Keratinocyte (primary cell): ENCODE results near the gene WDFY2. TPM values are rescaled to one million over a fixed set of nuclear protein-coding genes. Genes with fewer than 3 reads are reported as not detected.

Experiments
- DNase-seq: peaks from one replicate; pipeline ENCODE4 v3.0.0-alpha.2; 2011; ENCODE audit warnings: low read depth, missing footprints, low spot score
- FAIRE-seq: peaks from 2 replicates; lab custom pipeline; 2011; peaks lifted over from hg19 to GRCh38; lab: Jason Lieb, UNC
- H2AFZ ChIP-seq: 2 replicates; pipeline ENCODE4 v1.6.0; 2012; ENCODE audit warnings: low read length, control low read depth, inconsistent platforms; ENCODE audit not compliant: control insufficient read depth
- H3K27ac ChIP-seq: 2 replicates; pipeline ENCODE4 v1.5.1; 2011; ENCODE audit warnings: low read length; ENCODE audit not compliant: control insufficient read depth, insufficient read depth
- H3K27me3 ChIP-seq: 3 replicates; pipeline ENCODE4 v1.6.0; 2011; ENCODE audit warnings: low read length; ENCODE audit not compliant: control insufficient read depth, insufficient read depth; ENCODE audit errors: extremely low read depth
- H3K36me3 ChIP-seq, 2 experiments: 2 replicates in 1 of 2; 3 replicates in 1 of 2; pipeline ENCODE4 v1.5.1; 2011; ENCODE audit warnings: low read length in 2 of 2, mild to moderate bottlenecking in 1 of 2; ENCODE audit not compliant: control insufficient read depth in 2 of 2, insufficient read depth in 2 of 2; ENCODE audit errors: extremely low read depth in 1 of 2
- H3K4me1 ChIP-seq: 3 replicates; pipeline ENCODE4 v1.5.1; 2011; ENCODE audit warnings: low read length; ENCODE audit not compliant: control insufficient read depth, insufficient read depth; ENCODE audit errors: extremely low read depth
- H3K4me2 ChIP-seq: 3 replicates; pipeline ENCODE4 v1.6.0; 2011; ENCODE audit warnings: low read depth, low read length; ENCODE audit not compliant: control insufficient read depth, insufficient read depth; ENCODE audit errors: extremely low read depth
- H3K4me3 ChIP-seq, 3 experiments: fragments of 200-600 bp in 1 of 3; sonication (generic) in 1 of 3; 2 replicates in 2 of 3; 3 replicates in 1 of 3; pipeline ENCODE4 v1.5.1; 2011 to 2016; ENCODE audit warnings: low read length in 3 of 3, mild to moderate bottlenecking in 3 of 3, control low read depth in 2 of 3, inconsistent platforms in 1 of 3, low read depth in 1 of 3, mixed read lengths in 1 of 3, mixed run types in 1 of 3, moderate library complexity in 1 of 3; ENCODE audit not compliant: control insufficient read depth in 2 of 3, insufficient read depth in 2 of 3; ENCODE audit errors: extremely low read depth in 1 of 3
- H3K79me2 ChIP-seq: 2 replicates; pipeline ENCODE4 v1.6.0; 2012; ENCODE audit warnings: low read length; ENCODE audit not compliant: control insufficient read depth, insufficient read depth
- H3K9ac ChIP-seq: 3 replicates; pipeline ENCODE4 v1.6.0; 2011; ENCODE audit warnings: low read length; ENCODE audit not compliant: control insufficient read depth, insufficient read depth; ENCODE audit errors: extremely low read depth
- H3K9me1 ChIP-seq: 3 replicates; pipeline ENCODE4 v1.6.0; 2011; ENCODE audit warnings: low read length; ENCODE audit not compliant: control insufficient read depth, insufficient read depth; ENCODE audit errors: extremely low read depth
- H3K9me3 ChIP-seq: 2 replicates; pipeline ENCODE4 v1.5.1; 2012; ENCODE audit warnings: low read depth, low read length; ENCODE audit not compliant: control insufficient read depth
- H4K20me1 ChIP-seq: 3 replicates; pipeline ENCODE4 v1.6.0; 2011; ENCODE audit warnings: low read length; ENCODE audit not compliant: control insufficient read depth, insufficient read depth; ENCODE audit errors: extremely low read depth
- CTCF ChIP-seq, 3 experiments: IDR thresholded peaks in 1 of 3; conservative IDR thresholded peaks in 1 of 3; optimal IDR thresholded peaks in 1 of 3; 2 replicates in 2 of 3; 3 replicates in 1 of 3; pipeline versions ENCODE3 to v1.5.1; 2011; ENCODE audit warnings: low read length in 3 of 3, mild to moderate bottlenecking in 3 of 3, moderate library complexity in 2 of 3, control low read depth in 1 of 3, inconsistent platforms in 1 of 3; ENCODE audit not compliant: insufficient read depth in 2 of 3; ENCODE audit errors: extremely low read depth in 1 of 3
- EZH2 ChIP-seq: IDR thresholded peaks from one replicate; pipeline ENCODE4 v1.6.1; 2012; ENCODE audit warnings: inconsistent platforms, mild to moderate bottlenecking, low read length, moderate library complexity
- dilution Hi-C: fragments of 300-500 bp; cut with MboI; formaldehyde crosslinking; loops from one replicate; pipeline ENCODE4 v1.7.0; 2020; ENCODE audit warnings: low sequenced_read_pairs; ENCODE audit not compliant: extremely low pct_ligation_motif_present
- polyA plus RNA-seq, 5 experiments: library from polyadenylated mRNA; depleted of rRNA in 3 of 5; stranded (reverse) in 3 of 5; stranded (forward) in 1 of 5; unstranded in 1 of 5; fragments of >200 nt; gene quantifications; 1 replicate in 1 of 5; 2 replicates in 3 of 5; 3 replicates in 1 of 5; pipeline versions ENCODE4 v1.2.1 to v1.2.3, GENCODE V29; 2011 to 2012; ENCODE audit warnings: missing spikeins in 2 of 5, low read depth in 1 of 5, low replicate concordance in 1 of 5

The WDFY2 gene
- polyA plus RNA-seq, 1 donor (not counting 4 experiments of a cell fraction or from before 2014, with no cell fraction given): 18.6 TPM

- peaks cover 25% of the 10 kb centered on the region for H3K4me1 ChIP-seq
- H2AFZ ChIP-seq: peak within 1 kb of the TSS; percentile 94
- H3K79me2 ChIP-seq: no peaks in the 10 kb centered on the region
- H3K4me2 ChIP-seq: peak within 1 kb of the TSS; percentile 94
- H4K20me1 ChIP-seq: no peaks in the 10 kb centered on the region
- DNase-seq (peak; percentile 46), FAIRE-seq (no peak)
- no peaks in the 10 kb centered on the region for H3K36me3 ChIP-seq
- H3K9me1 ChIP-seq: no peaks in the 10 kb centered on the region
- H3K9me3 ChIP-seq: no peaks in the 10 kb centered on the region
- H3K27ac ChIP-seq: peak within 1 kb of the TSS; percentile 87
- peak within 1 kb of the TSS; percentile 90 for H3K9ac ChIP-seq
- TF ChIP-seq CTCF (optimal IDR thresholded peaks at IDR 0.05 in 1 of 3, IDR thresholded peaks at IDR 0.05 in 1 of 3, conservative IDR thresholded peaks at IDR 0.05 in 1 of 3; ENCODE audit: extremely low read depth in 1 of 3, insufficient read depth in 2 of 3, low read length in 3 of 3): no peak
- TF ChIP-seq EZH2: no peak
- H3K4me3 ChIP-seq: peak within 1 kb of the TSS; percentile 65 to 79 (median 77)
- dilution Hi-C loops: no loop called here
- no peaks in the 10 kb centered on the region for H3K27me3 ChIP-seq
Observed at GRCh38 chr13:51803422-51804294, 219.4 kb downstream of the WDFY2 start, which contains the start of gene DHRS12. Gene DHRS12, minus strand, starts transcription at chr13:51804163. Its CDS starts 4,504 bp downstream, at chr13:51799659.

GRCh38 chr13:51804295-51805172 is 220.3 kb downstream of the WDFY2 start:
- Histone ChIP-seq H3K4me2 (peak overlapping the region; percentile 94), H3K9me3 (no peaks in the 10 kb centered on the region), H2AFZ (peak overlapping the region; percentile 69), H3K4me1 (peaks cover 25% of the 10 kb centered on the region), H4K20me1 (no peaks in the 10 kb centered on the region), H3K27me3 (no peaks in the 10 kb centered on the region), H3K9ac (peak overlapping the region; percentile 90), H3K9me1 (no peaks in the 10 kb centered on the region), H3K36me3 (no peaks in the 10 kb centered on the region), H3K79me2 (no peaks in the 10 kb centered on the region), H3K4me3 (peak overlapping the region; percentile 65 to 79 (median 77)), H3K27ac (peak overlapping the region; percentile 87)
- DNase-seq (no peak), FAIRE-seq (no peak)
- dilution Hi-C loops: no loop called here
- no peak for TF ChIP-seq CTCF (optimal IDR thresholded peaks at IDR 0.05 in 1 of 3, IDR thresholded peaks at IDR 0.05 in 1 of 3, conservative IDR thresholded peaks at IDR 0.05 in 1 of 3; ENCODE audit: extremely low read depth in 1 of 3, insufficient read depth in 2 of 3, low read length in 3 of 3)
- no peak for TF ChIP-seq EZH2
